ENCODE data around the gene CCDC187. TPM values are rescaled to one million over a fixed set of nuclear protein-coding genes. Genes with fewer than 3 reads are reported as not detected.
"Not testable (repeated sequence)": the region's sequence is repeated elsewhere in the genome, so short reads cannot be mapped to it uniquely, and the experiment has no call there.

The CCDC187 gene
- polyA plus RNA-seq, 3 donors: not detected

DNA sequence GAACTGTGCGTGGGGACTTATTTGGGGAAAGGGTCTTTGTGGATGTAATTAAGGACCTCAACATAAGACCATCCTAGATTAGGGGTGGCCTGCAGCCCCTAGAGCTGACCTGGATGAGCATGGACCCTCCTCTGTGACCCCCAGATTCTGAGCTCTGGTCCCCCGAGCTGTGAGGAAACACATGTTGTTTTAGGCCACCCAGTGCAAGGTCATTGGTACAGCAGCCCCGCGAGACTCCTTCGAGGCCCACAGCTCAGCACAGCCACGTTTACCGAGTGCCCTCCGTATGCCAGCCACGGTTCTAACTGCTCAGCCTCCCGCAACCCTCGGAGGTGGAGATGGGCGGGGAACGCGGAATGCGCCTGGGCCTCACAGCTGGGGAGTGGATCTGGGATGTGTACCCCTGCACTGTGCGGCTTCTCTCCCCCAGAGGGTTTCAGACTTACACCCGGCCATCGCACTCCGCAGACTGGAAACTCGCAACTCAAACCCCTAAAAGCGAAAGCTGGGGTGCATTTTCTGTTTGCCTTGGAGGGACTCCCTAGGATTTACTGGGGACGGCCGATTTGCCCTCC is 18.9 kb upstream of the CCDC187 start:
- Histone ChIP-seq H3K9ac (ENCODE audit: insufficient read depth, low read length, poor library complexity, severe bottlenecking) (no peak overlapping the region), H3K27me3 (ENCODE audit: control insufficient read depth in 2 of 2, insufficient read depth in 2 of 2, low read length in 2 of 2) (peaks cover 0 to 12% of the 10 kb centered on the region in 2 donors), H3K36me3 (replicated peaks in 1 of 2; ENCODE audit: control insufficient read depth in 1 of 2, insufficient read depth in 2 of 2, low read length in 2 of 2) (no peaks in the 10 kb centered on the region), H3K4me1 (ENCODE audit: control insufficient read depth in 1 of 2, insufficient read depth in 2 of 2, low read length in 2 of 2) (peaks cover 9 to 11% of the 10 kb centered on the region in 2 donors), H4K20me1 (ENCODE audit: insufficient read depth, low read length) (no peaks in the 10 kb centered on the region), H3K4me2 (replicated peaks; ENCODE audit: extremely low read depth, low read length, poor library complexity, severe bottlenecking) (no peak overlapping the region), H3K9me3 (replicated peaks in 1 of 2; ENCODE audit: control insufficient read depth in 1 of 2, insufficient read depth in 1 of 2, low read length in 2 of 2) (no peaks in the 10 kb centered on the region), H3K79me2 (ENCODE audit: insufficient read depth, low read length) (no peaks in the 10 kb centered on the region), H3K27ac (ENCODE audit: low read depth in 1 of 2, low read length in 2 of 2) (no peak overlapping the region), H3K4me3 (replicated peaks in 1 of 3; ENCODE audit: low read depth in 2 of 3, low read length in 3 of 3) (no peak overlapping the region), H2AFZ (ENCODE audit: insufficient read depth, low read depth, low read length, poor library complexity, severe bottlenecking) (no peak overlapping the region)
- Mint-ChIP-seq H3K36me3 (no peaks in the 10 kb centered on the region), H3K4me1 (peaks cover 9% of the 10 kb centered on the region), H3K27ac (no peak overlapping the region), H3K27me3 (ENCODE audit: low read depth in 3 of 3) (peaks cover 12 to 24% (median 17%) of the 10 kb centered on the region in 3 donors), H3K9me3 (peaks cover 0 to 2% (median 0%) of the 10 kb centered on the region in 7 donors), H3K4me3 (no peak overlapping the region)
- no peak for DNase-seq
- intact Hi-C loops (cut with micrococcal nuclease): no loop called here
- 73% methylated on average over 15 of the region's 23 CpGs for WGBS (ENCODE audit: insufficient coverage)
- TF ChIP-seq, protein P1, sequence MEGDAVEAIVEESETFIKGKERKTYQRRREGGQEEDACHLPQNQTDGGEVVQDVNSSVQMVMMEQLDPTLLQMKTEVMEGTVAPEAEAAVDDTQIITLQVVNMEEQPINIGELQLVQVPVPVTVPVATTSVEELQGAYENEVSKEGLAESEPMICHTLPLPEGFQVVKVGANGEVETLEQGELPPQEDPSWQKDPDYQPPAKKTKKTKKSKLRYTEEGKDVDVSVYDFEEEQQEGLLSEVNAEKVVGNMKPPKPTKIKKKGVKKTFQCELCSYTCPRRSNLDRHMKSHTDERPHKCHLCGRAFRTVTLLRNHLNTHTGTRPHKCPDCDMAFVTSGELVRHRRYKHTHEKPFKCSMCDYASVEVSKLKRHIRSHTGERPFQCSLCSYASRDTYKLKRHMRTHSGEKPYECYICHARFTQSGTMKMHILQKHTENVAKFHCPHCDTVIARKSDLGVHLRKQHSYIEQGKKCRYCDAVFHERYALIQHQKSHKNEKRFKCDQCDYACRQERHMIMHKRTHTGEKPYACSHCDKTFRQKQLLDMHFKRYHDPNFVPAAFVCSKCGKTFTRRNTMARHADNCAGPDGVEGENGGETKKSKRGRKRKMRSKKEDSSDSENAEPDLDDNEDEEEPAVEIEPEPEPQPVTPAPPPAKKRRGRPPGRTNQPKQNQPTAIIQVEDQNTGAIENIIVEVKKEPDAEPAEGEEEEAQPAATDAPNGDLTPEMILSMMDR (IDR thresholded peaks at IDR 0.05): no peak

DNA sequence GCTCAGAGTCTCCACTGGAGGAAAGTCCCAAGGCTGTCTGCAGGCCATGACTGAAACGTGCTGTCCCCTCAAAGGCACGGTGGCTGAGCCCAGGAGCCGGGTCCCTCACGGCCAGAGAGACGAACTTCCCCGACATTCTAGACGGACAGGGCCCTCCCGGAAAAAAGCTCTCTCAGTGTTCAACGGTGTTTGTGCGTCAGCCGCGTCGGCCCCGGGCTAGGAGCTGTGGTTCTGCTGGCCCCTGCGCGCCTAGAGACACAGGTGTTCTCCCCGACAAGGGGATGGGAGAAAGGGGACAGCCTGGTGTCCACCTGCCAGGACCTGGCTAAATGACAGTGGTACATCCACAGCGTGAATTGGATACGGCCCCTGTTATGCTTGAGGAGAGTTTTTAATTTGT is 17.7 kb upstream of the CCDC187 start:
- Histone ChIP-seq H3K9me3 (replicated peaks in 1 of 2; ENCODE audit: control insufficient read depth in 1 of 2, insufficient read depth in 1 of 2, low read length in 2 of 2) (peaks cover 0 to 4% of the 10 kb centered on the region in 2 donors), H4K20me1 (ENCODE audit: insufficient read depth, low read length) (no peaks in the 10 kb centered on the region), H3K27ac (ENCODE audit: low read depth in 1 of 2, low read length in 2 of 2) (no peak overlapping the region), H3K4me1 (ENCODE audit: control insufficient read depth in 1 of 2, insufficient read depth in 2 of 2, low read length in 2 of 2) (peaks cover 4 to 5% of the 10 kb centered on the region in 2 donors), H3K36me3 (replicated peaks in 1 of 2; ENCODE audit: control insufficient read depth in 1 of 2, insufficient read depth in 2 of 2, low read length in 2 of 2) (no peaks in the 10 kb centered on the region), H3K4me3 (replicated peaks in 1 of 3; ENCODE audit: low read depth in 2 of 3, low read length in 3 of 3) (no peak overlapping the region), H3K4me2 (replicated peaks; ENCODE audit: extremely low read depth, low read length, poor library complexity, severe bottlenecking) (no peak overlapping the region), H2AFZ (ENCODE audit: insufficient read depth, low read depth, low read length, poor library complexity, severe bottlenecking) (no peak overlapping the region), H3K27me3 (ENCODE audit: control insufficient read depth in 2 of 2, insufficient read depth in 2 of 2, low read length in 2 of 2) (peaks cover 0 to 7% of the 10 kb centered on the region in 2 donors), H3K9ac (ENCODE audit: insufficient read depth, low read length, poor library complexity, severe bottlenecking) (no peak overlapping the region), H3K79me2 (ENCODE audit: insufficient read depth, low read length) (no peaks in the 10 kb centered on the region)
- intact Hi-C loops (cut with micrococcal nuclease): no loop called here
- DNase-seq: no peak
- H3K4me1 Mint-ChIP-seq: peaks cover 6% of the 10 kb centered on the region
- TF ChIP-seq, protein P1 (IDR thresholded peaks at IDR 0.05): no peak
- no peak overlapping the region for H3K4me3 Mint-ChIP-seq
- 90% methylated on average over 19 of the region's 19 CpGs for WGBS (ENCODE audit: insufficient coverage)
- no peak overlapping the region for H3K27ac Mint-ChIP-seq
- H3K27me3 Mint-ChIP-seq (ENCODE audit: low read depth in 3 of 3): peaks cover 8 to 17% (median 13%) of the 10 kb centered on the region in 3 donors
- H3K9me3 Mint-ChIP-seq: peaks cover 0 to 4% (median under 1%) of the 10 kb centered on the region in 7 donors
- no peaks in the 10 kb centered on the region for H3K36me3 Mint-ChIP-seq

DNA sequence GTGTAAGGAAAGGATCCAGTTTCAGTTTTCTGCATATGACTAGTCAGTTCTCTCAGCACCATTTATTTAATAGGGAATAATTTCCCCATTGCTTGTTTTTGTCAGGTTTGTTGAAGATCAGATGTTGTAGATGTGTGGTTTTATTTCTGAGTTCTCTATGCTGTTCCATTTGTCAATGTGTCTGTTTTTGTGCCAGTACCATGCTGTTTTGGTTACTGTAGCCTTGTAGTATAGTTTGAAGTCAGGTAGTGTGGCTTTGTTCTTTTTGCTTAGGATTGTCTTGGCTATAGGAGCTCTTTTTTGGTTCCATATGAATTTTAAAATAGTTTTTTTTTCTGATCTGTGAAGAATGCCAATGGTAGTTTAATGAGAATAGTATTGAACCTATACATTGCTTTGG is 17.1 kb upstream of the CCDC187 start:
- H2AFZ ChIP-seq (ENCODE audit: insufficient read depth, low read depth, low read length, poor library complexity, severe bottlenecking); H3K4me1 ChIP-seq (ENCODE audit: control insufficient read depth in 1 of 2, insufficient read depth in 2 of 2, low read length in 2 of 2); H3K9ac ChIP-seq (ENCODE audit: insufficient read depth, low read length, poor library complexity, severe bottlenecking); H3K79me2 ChIP-seq (ENCODE audit: insufficient read depth, low read length); H3K4me3 ChIP-seq (replicated peaks in 1 of 3; ENCODE audit: low read depth in 2 of 3, low read length in 3 of 3); DNase-seq; H3K27ac ChIP-seq (ENCODE audit: low read depth in 1 of 2, low read length in 2 of 2); H3K27ac Mint-ChIP-seq; H4K20me1 ChIP-seq (ENCODE audit: insufficient read depth, low read length); H3K4me2 ChIP-seq (replicated peaks; ENCODE audit: extremely low read depth, low read length, poor library complexity, severe bottlenecking); H3K36me3 ChIP-seq (replicated peaks in 1 of 2; ENCODE audit: control insufficient read depth in 1 of 2, insufficient read depth in 2 of 2, low read length in 2 of 2); H3K4me3 Mint-ChIP-seq; intact Hi-C loops (cut with micrococcal nuclease); H3K4me1 Mint-ChIP-seq; H3K27me3 ChIP-seq (ENCODE audit: control insufficient read depth in 2 of 2, insufficient read depth in 2 of 2, low read length in 2 of 2); H3K36me3 Mint-ChIP-seq; H3K9me3 Mint-ChIP-seq; H3K9me3 ChIP-seq (replicated peaks in 1 of 2; ENCODE audit: control insufficient read depth in 1 of 2, insufficient read depth in 1 of 2, low read length in 2 of 2): not testable (repeated sequence)
- H3K27me3 Mint-ChIP-seq (ENCODE audit: low read depth in 3 of 3): peaks cover 3 to 11% (median 8%) of the 10 kb centered on the region in 3 donors
